Panc1 (cell line): ENCODE results near the gene IL18RAP. TPM values are rescaled to one million over a fixed set of nuclear protein-coding genes. Genes with fewer than 3 reads are reported as not detected.

Source experiments
- ATAC-seq: fragments of 200-7000 bp; cut with Tn5 transposase; 2 replicates; pipeline ENCODE4 v1.9.1; 2020; ENCODE audit warnings: mild to moderate bottlenecking, moderate library complexity
- BruUV-seq: library from RNA; stranded (reverse); fragments of 400-500 nt; replicated peaks from 2 replicates; lab custom pipeline; 2021; lab: Mats Ljungman, UMichigan
- CTCF ChIA-PET: fragments of 300-600 bp; sonication (Branson Sonifier 250); formaldehyde crosslinking; loops from one replicate; lab custom pipeline; 2022; ENCODE audit warnings: antibody characterized with exemption; lab: Charles Lee
- POLR2A ChIA-PET: fragments of 300-600 bp; sonication (Branson Sonifier 250); formaldehyde crosslinking; loops from one replicate; lab custom pipeline; 2022; ENCODE audit warnings: antibody characterized with exemption; lab: Charles Lee
- DNase-seq: peaks from one replicate; pipeline ENCODE4 v3.0.0-alpha.2; 2010; ENCODE audit warnings: low read depth, low spot score
- H3K27ac ChIP-seq: 2 replicates; pipeline ENCODE4 v1.5.1; 2011; ENCODE audit warnings: mild to moderate bottlenecking, low read length, inconsistent platforms
- H3K27me3 ChIP-seq: fragments of 200-500 bp; sonication (Bioruptor generic); 2 replicates; pipeline ENCODE4 v1.6.0; 2014; ENCODE audit warnings: low read length, inconsistent platforms; ENCODE audit not compliant: control insufficient read depth, insufficient read depth
- H3K36me3 ChIP-seq: fragments of 200-500 bp; sonication (Bioruptor generic); 2 replicates; pipeline ENCODE4 v1.5.1; 2014; ENCODE audit warnings: inconsistent platforms, mild to moderate bottlenecking, low read length, moderate library complexity; ENCODE audit not compliant: control insufficient read depth, insufficient read depth
- H3K4me1 ChIP-seq: 2 replicates; pipeline ENCODE4 v1.5.1; 2011; ENCODE audit warnings: inconsistent platforms, mild to moderate bottlenecking, low read length, moderate library complexity; ENCODE audit not compliant: control insufficient read depth, insufficient read depth
- H3K4me3 ChIP-seq, 2 experiments: 2 replicates each; pipeline ENCODE4 v1.5.1; 2011 to 2012; ENCODE audit warnings: low read depth in 2 of 2, low read length in 2 of 2, mild to moderate bottlenecking in 2 of 2, inconsistent platforms in 1 of 2, moderate library complexity in 1 of 2
- H3K9me3 ChIP-seq: fragments of 200-500 bp; sonication (Bioruptor generic); 2 replicates; pipeline ENCODE4 v1.5.1; 2014; ENCODE audit warnings: low read depth, mild to moderate bottlenecking, inconsistent platforms, low read length, moderate library complexity; ENCODE audit not compliant: control insufficient read depth, insufficient read depth
- CTCF ChIP-seq: fragments of 450-650 bp; IDR thresholded peaks from 2 replicates; pipeline ENCODE4 v1.5.1; 2017; ENCODE audit warnings: mild to moderate bottlenecking
- POLR2AphosphoS5 ChIP-seq: IDR thresholded peaks from 2 replicates; pipeline ENCODE4 v1.6.1; 2012; ENCODE audit warnings: mild to moderate bottlenecking, low read depth, low read length, moderate library complexity
- SIN3A ChIP-seq: IDR thresholded peaks from 2 replicates; pipeline ENCODE4 v1.6.1; 2012; ENCODE audit warnings: low read depth, mild to moderate bottlenecking, low read length, moderate library complexity, borderline replicate concordance; ENCODE audit not compliant: insufficient read depth
- TCF7L2 ChIP-seq: IDR thresholded peaks from 2 replicates; pipeline ENCODE4 v1.6.1; 2011; ENCODE audit warnings: mild to moderate bottlenecking, low read depth, low read length, inconsistent platforms
- in situ Hi-C: cut with HindIII; loops from 2 replicates; pipeline ENCODE4 v1.10.0; 2016; ENCODE audit warnings: low sequenced_read_pairs, low pct_unique_long_range_greater_than_20kb
- intact Hi-C: fragments of 100-400 bp; cut with micrococcal nuclease; formaldehyde crosslinking; loops from one replicate; pipeline ENCODE4 v1.10.0; 2022; ENCODE audit not compliant: unreplicated experiment
- total RNA-seq: library from RNA; stranded (reverse); gene quantifications from one replicate; pipeline ENCODE4 v1.2.1, GENCODE V29; 2021; ENCODE audit not compliant: unreplicated experiment
- TF ChIP-seq, protein P1 (sequence below), 2 experiments: IDR thresholded peaks; 2 replicates each; pipeline ENCODE4 v1.6.1; 2011 to 2012; ENCODE audit warnings: low read depth in 2 of 2, control low read depth in 1 of 2, low read length in 1 of 2, mild to moderate bottlenecking in 1 of 2, moderate library complexity in 1 of 2; ENCODE audit not compliant: insufficient read depth in 1 of 2

Gene IL18RAP
- total RNA-seq, 1 experiment from 2014 or later = not detected

GRCh38 chr2:102486941-102487702 lies 64.2 kb downstream of the IL18RAP start:
- DNase-seq (no peak), ATAC-seq (no peak)
- in situ Hi-C loops (no loop called here), intact Hi-C loops (no loop called here)
- ChIA-PET CTCF (interaction anchor here (0.5 kb wide), 1 partner anchor 9 kb away, joined by 6 read pairs; no protein-coding TSS in a partner anchor), POLR2A (no interaction called here)
- Histone ChIP-seq H3K4me3 (no peak overlapping the region), H3K36me3 (no peaks in the 10 kb centered on the region), H3K27me3 (no peaks in the 10 kb centered on the region), H3K4me1 (no peaks in the 10 kb centered on the region), H3K9me3 (no peaks in the 10 kb centered on the region), H3K27ac (no peak overlapping the region)
- TF ChIP-seq SIN3A (no peak), CTCF (no peak), POLR2AphosphoS5 (no peak), TCF7L2 (no peak)
- TF ChIP-seq, protein P1, sequence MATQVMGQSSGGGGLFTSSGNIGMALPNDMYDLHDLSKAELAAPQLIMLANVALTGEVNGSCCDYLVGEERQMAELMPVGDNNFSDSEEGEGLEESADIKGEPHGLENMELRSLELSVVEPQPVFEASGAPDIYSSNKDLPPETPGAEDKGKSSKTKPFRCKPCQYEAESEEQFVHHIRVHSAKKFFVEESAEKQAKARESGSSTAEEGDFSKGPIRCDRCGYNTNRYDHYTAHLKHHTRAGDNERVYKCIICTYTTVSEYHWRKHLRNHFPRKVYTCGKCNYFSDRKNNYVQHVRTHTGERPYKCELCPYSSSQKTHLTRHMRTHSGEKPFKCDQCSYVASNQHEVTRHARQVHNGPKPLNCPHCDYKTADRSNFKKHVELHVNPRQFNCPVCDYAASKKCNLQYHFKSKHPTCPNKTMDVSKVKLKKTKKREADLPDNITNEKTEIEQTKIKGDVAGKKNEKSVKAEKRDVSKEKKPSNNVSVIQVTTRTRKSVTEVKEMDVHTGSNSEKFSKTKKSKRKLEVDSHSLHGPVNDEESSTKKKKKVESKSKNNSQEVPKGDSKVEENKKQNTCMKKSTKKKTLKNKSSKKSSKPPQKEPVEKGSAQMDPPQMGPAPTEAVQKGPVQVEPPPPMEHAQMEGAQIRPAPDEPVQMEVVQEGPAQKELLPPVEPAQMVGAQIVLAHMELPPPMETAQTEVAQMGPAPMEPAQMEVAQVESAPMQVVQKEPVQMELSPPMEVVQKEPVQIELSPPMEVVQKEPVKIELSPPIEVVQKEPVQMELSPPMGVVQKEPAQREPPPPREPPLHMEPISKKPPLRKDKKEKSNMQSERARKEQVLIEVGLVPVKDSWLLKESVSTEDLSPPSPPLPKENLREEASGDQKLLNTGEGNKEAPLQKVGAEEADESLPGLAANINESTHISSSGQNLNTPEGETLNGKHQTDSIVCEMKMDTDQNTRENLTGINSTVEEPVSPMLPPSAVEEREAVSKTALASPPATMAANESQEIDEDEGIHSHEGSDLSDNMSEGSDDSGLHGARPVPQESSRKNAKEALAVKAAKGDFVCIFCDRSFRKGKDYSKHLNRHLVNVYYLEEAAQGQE (IDR thresholded peaks at IDR 0.05; ENCODE audit: insufficient read depth in 1 of 2, low read depth in 2 of 2, low read length in 1 of 2) = no peak
- BruUV-seq = no TSS peak

GRCh38 chr2:102487761-102488462 lies 65.0 kb downstream of the IL18RAP start:
- POLR2A ChIA-PET = no interaction called here
- BruUV-seq = no TSS peak
- no peak for ATAC-seq

More at GRCh38 chr2:102487761-102488462, 65.0 kb downstream of the IL18RAP start:
- CTCF ChIA-PET = interaction anchor here (0.5 to 0.7 kb wide), 2 partner anchors 8 to 14 kb away, joined by 6 read pairs; no protein-coding TSS in a partner anchor
- H3K4me1 ChIP-seq = no peaks in the 10 kb centered on the region
- in situ Hi-C loops (no loop called here), intact Hi-C loops (no loop called here)
- DNase-seq = no peak
- no peak overlapping the region for H3K27ac ChIP-seq
- TF ChIP-seq POLR2AphosphoS5 (no peak), TCF7L2 (no peak), CTCF (no peak), SIN3A (no peak)
- TF ChIP-seq, protein P1 (IDR thresholded peaks at IDR 0.05; ENCODE audit: insufficient read depth in 1 of 2, low read depth in 2 of 2, low read length in 1 of 2) = no peak
- no peaks in the 10 kb centered on the region for H3K36me3 ChIP-seq
- no peak overlapping the region for H3K4me3 ChIP-seq
- no peaks in the 10 kb centered on the region for H3K9me3 ChIP-seq
- H3K27me3 ChIP-seq = no peaks in the 10 kb centered on the region
